ENCODE data around the gene TTC17. TPM values are rescaled to one million over a fixed set of nuclear protein-coding genes. Genes with fewer than 3 reads are reported as not detected.
A peak's percentile ranks its signal among the peaks of the same experiment; 100 is the strongest.

TTC17 gene
- total and polyA plus RNA-seq, 2 of the 4 experiments (the other 2 are of a cell fraction): 56.3 to 61.3 TPM

GRCh38 chr11:43359422-43359818 lies 700 bp downstream of the TTC17 start:
- CTCF ChIA-PET: interaction anchor here (0.9 kb wide), 1 partner anchor 68 kb away, joined by 4 read pairs; no protein-coding TSS in a partner anchor
- Histone ChIP-seq H4K8ac (ENCODE audit: low read depth in 2 of 2, low read length in 2 of 2) (peak overlapping the region; percentile 70 to 97; a peak in 2 of 4 replicates), H3K4ac (ENCODE audit: low read depth, low read length) (peak overlapping the region; percentile 95), H3K4me3 (ENCODE audit: insufficient read depth, low read depth, low read length) (peak overlapping the region; percentile 93), H3K14ac (replicated peaks; ENCODE audit: low read depth, low read length) (peak overlapping the region; percentile 92), H4K5ac (ENCODE audit: low read depth, low read length) (peak overlapping the region; percentile 5), H2BK20ac (ENCODE audit: low read depth, low read length) (no peak overlapping the region), H2AK9ac (replicated peaks; ENCODE audit: low read depth, low read length, poor library complexity) (peak overlapping the region; percentile 93), H2AK5ac (ENCODE audit: low read depth, low read length) (peak overlapping the region; percentile 93), H2AFZ (replicated peaks; ENCODE audit: low read length, poor library complexity) (peak overlapping the region; percentile 98), H3K27me3 (ENCODE audit: control insufficient read depth, insufficient read depth, low read length) (no peaks in the 10 kb centered on the region), H3K27ac (ENCODE audit: insufficient read depth, low read length) (peak overlapping the region; percentile 98), H3K56ac (ENCODE audit: extremely low read depth, insufficient read depth, low read length) (peak overlapping the region; percentile 86), H2BK5ac (ENCODE audit: low read depth, low read length, poor library complexity, severe bottlenecking) (peak overlapping the region; percentile 94), H2BK120ac (ENCODE audit: low read depth, low read length) (no peak overlapping the region; the same call in 1 of the 2 replicates), H3K9ac (ENCODE audit: low read depth, low read length) (peak overlapping the region; percentile 97), H4K91ac (ENCODE audit: insufficient read depth, low read depth, low read length) (peak overlapping the region; percentile 50), H3K18ac (ENCODE audit: low read depth, low read length) (no peak overlapping the region; the same call in 1 of the 2 replicates), H4K20me1 (ENCODE audit: insufficient read depth, low read length) (peaks cover 18% of the 10 kb centered on the region), H3K23ac (ENCODE audit: low read depth, low read length) (peak overlapping the region; percentile 97), H3K4me2 (ENCODE audit: low read depth, low read length) (peak overlapping the region; percentile 83), H3K9me3 (ENCODE audit: control insufficient read depth, insufficient read depth, low read length) (no peaks in the 10 kb centered on the region), H3K9me1 (ENCODE audit: insufficient read depth, low read length) (peaks cover 7% of the 10 kb centered on the region; the same call in 1 of the 2 replicates), H3K4me1 (ENCODE audit: control insufficient read depth, insufficient read depth, low read length) (peaks cover 4% of the 10 kb centered on the region; the same call in 1 of the 2 replicates), H3K79me1 (ENCODE audit: low read depth in 1 of 2, low read length in 2 of 2) (peaks cover 7 to 37% of the 10 kb centered on the region in 2 experiments; a peak in 3 of 4 replicates), H3K36me3 (ENCODE audit: control insufficient read depth, insufficient read depth, low read length) (peaks cover 2% of the 10 kb centered on the region; the same call in 1 of the 2 replicates), H2BK15ac (ENCODE audit: low read depth, low read length) (no peak overlapping the region; the same call in 2 of the 3 replicates)
- peak; percentile 28 for DNase-seq
- in situ Hi-C loops (cut with MboI; ENCODE audit: low sequenced_read_pairs) (no loop called here), intact Hi-C loops (cut with micrococcal nuclease) (no loop called here), dilution Hi-C loops (cut with HindIII; ENCODE audit: low sequenced_read_pairs, unreplicated experiment) (no loop called here)
- POLR2A ChIA-PET (ENCODE audit: unreplicated experiment): no interaction called here
- no TSS peak for BruUV-seq (replicated peaks)
- peak; percentile 27 for ATAC-seq (ENCODE audit: low read depth)
- TF ChIP-seq MXI1 (IDR thresholded peaks at IDR 0.05; ENCODE audit: borderline replicate concordance, low read depth, low read length): peak; percentile 18; the same call in 1 of the 2 replicates
- TF ChIP-seq CEBPB (IDR thresholded peaks at IDR 0.05; ENCODE audit: low read depth, low read length): no peak
- TF ChIP-seq MAFK (IDR thresholded peaks at IDR 0.05; ENCODE audit: low read depth, low read length): no peak
- 0% methylated on average over 1 of the region's 14 CpGs; no CpG with 5 or more reads in 1 of the 2 experiments for WGBS, 2 experiments (ENCODE audit: extremely low coverage in 2 of 2, insufficient read length in 1 of 2)
